Sciatic nerve (tissue), 2 donors: ENCODE data around the gene DMXL2. TPM values are rescaled to one million over a fixed set of nuclear protein-coding genes. Genes with fewer than 3 reads are reported as not detected.
A peak's percentile ranks its signal among the peaks of the same experiment; 100 is the strongest.
"Not testable (repeated sequence)": the region's sequence is repeated elsewhere in the genome, so short reads cannot be mapped to it uniquely, and the experiment has no call there.

ENCODE experiments used
- ATAC-seq: fragments of 200-7000 bp; cut with Tn5 transposase; one replicate; pipeline ENCODE4 v1.9.1; 2020; ENCODE audit warnings: mild to moderate bottlenecking, moderate library complexity
- DNase-seq: peaks from one replicate; pipeline ENCODE4 v3.0.0-alpha.2; 2020; ENCODE audit warnings: low spot score
- intact Hi-C: fragments of 100-400 bp; cut with DNase I; formaldehyde crosslinking; loops from one replicate; pipeline ENCODE4 v1.14.2; 2022
- total RNA-seq: library from RNA; stranded (reverse); fragmentation: NEBNext Ultra II Directional; extraction: Animal tissue kit (Norgen Biotek cat#: 25700); gene quantifications from one replicate; pipeline ENCODE4 v1.2.1, GENCODE V29; 2021
- donor health status: DM: no; HTN: no; CAD: no.
- donor health status: DM: no; HTN: no; CAD: no.

The DMXL2 gene
- total RNA-seq, 1 donor from 2014 or later, result 39.3 TPM

DNA sequence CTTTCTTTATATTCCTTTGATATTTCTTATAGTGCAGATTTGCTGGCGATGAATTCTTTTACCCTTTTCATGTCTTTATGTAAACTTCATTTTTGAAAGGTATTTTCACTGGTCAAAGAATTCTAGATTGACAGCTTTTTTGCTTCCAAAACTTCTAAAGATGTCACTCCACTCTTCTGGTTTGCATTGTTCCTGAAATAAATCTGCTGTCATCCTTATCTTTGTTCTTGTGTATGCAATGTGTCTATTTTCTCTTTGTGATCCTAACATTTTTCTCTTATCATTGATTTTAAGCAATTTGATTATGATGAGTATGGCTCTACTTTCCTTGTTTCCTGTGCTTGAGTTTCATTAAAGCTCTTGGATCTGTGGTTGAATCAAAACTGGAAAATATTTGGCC lies 177.8 kb downstream of the DMXL2 start:
- no peak for ATAC-seq
- intact Hi-C loops, result no loop called here
- no peak for DNase-seq

DNA sequence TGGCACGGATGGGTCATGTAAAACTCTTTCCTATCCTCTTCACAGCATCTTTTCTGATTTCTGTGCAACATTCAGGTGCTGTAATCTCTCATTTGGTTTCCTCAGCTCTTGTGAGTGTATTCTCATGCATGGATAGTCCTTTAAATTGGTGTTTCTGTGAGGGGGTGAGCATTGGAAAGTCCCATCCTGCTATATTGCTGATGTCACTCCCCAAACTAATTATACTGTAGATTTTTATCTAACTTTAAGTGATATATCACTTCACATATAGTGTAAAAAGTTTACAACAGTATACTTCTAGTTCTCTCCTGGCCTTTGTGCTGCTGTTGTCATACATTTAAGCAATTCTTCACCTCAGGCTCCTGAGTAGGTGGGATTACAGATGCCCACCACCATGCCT lies 178.5 kb downstream of the DMXL2 start:
- intact Hi-C loops, result no loop called here
- DNase-seq, result no peak
- ATAC-seq, result no peak

DNA sequence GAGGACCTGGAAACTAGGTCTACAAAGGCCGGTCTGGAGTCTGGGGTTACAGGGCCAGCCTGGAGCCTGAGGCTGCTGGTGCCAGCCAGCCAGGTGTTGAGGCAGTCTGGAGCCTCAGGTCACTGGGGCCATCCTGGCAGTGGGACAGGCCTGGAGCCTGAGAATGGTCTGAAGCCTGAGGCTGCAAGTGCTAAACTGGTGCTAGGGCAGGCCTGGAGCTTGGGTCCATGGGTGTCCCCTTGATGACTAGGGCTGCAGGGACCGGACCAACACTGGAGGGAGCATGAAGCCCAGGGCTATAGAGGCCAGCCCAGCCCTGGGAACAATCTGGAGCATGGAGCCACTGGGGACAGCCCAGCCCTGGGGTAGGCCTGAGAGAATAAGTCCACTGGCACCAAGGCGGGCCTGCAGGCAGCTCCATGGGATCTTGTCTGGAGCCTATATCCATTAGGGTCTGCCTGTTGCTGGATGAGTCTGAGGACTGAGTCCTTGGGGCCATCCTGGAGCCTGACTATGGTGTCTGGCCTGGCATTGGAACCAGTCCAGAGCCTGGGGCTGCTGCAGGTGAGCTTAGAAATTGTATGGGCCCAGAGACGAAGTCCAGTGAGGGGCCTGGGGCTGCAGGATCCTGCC lies 179.2 kb downstream of the DMXL2 start:
- intact Hi-C loops, result no loop called here
- ATAC-seq (no peak), DNase-seq (no peak)

DNA sequence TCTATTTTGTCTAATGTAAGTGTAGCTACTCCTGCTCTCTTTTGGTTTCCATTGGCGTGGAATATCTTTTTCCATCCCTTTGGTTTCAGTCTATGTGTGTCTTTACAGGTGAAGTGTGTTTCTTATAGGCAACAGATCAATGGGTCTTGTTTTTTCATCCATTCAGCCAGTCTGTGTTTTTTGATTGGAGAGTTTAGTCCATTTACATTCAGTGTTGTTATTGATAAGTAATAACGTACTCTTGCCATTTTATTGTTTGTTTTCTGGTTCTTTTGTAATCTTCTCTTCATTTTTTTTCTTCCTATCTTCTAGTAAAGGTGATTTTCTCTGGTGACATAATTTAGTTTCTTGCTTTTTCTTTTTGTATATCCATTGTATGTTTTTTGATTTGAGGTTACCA lies 184.0 kb downstream of the DMXL2 start:
- ATAC-seq (no peak), DNase-seq (no peak)
- intact Hi-C loops, result no loop called here

DNA sequence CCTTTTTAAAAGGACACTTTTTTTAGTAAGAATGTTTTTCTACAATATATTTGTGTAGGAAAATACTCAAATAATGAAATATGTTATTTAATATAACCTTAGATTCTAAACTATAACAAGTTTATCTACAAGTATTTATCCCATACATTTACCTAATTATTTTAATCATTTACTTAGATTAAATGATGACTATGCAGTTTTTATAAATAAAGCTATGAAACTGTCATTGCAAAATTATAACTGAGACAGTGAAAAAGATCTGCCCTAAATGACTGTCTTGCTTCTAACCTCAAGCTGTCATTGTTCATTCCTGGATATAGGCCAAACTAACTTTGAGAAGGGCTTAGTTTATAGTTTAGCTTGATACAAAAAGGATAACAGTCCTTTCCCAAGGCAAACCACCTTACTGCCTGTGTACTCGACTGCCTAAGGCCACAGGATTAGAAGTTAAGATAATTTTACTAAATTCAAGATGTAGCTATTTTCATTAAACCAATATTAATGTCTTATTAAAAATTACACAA lies 197.0 kb downstream of the DMXL2 start:
- no peak for DNase-seq
- no peak for ATAC-seq
- intact Hi-C loops, result no loop called here

DNA sequence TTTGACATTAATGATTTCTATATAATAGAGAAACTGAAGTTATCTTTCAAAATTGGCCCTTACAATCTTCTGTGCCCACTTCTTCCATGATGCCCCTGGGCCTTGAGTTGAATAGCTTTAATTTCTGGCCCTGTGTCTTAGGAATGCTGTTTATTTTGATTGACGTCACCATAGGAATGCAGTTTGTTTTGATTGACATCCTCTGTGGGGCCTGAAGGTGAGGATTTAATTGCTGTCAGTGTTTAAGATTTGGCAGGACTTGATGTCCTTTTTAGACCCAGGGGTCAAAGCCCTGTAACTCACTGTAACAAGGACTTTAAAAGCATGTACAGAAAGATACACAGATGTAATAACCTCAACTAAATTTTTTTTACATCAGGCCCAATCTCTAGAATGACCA lies 197.8 kb downstream of the DMXL2 start:
- intact Hi-C loops, result no loop called here
- ATAC-seq (no peak), DNase-seq (no peak)

DNA sequence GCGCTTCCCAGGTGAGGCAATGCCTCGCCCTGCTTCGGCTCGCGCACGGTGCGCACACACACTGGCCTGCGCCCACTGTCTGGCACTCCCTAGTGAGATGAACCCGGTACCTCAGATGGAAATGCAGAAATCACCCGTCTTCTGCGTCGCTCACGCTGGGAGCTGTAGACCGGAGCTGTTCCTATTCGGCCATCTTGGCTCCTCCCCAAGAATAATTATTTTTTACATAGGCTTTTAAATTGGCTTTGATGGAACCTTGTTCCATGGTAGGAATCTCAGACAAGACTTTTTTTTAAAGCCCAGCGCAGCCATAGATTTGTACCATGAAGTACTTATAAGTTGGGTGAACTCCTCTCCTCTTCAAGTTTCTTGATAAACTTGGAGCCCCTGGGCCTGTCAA lies 199.5 kb downstream of the DMXL2 start:
- ATAC-seq, DNase-seq, intact Hi-C loops: not testable (repeated sequence)

DNA sequence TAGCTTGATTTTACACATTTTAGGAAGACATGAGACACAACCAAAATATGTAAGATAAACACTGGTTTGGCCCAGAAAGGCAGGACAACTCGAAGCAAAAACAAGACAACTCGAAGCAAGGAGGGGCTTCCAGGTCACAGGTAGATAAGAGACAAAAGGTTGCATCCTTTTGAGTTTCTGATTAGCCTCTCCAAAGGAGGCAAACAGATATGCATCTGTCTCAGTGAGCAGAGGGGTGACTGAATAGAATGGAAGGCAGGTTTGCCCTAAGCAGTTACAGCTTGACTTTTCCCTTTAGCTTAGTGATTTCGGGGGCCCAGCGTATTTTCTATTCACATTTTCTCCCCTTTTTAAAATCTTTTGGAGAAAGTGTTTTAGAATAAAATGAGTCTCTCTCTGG lies 206.4 kb downstream of the DMXL2 start:
- DNase-seq, result no peak
- ATAC-seq, result no peak
- intact Hi-C loops, result no loop called here

DNA sequence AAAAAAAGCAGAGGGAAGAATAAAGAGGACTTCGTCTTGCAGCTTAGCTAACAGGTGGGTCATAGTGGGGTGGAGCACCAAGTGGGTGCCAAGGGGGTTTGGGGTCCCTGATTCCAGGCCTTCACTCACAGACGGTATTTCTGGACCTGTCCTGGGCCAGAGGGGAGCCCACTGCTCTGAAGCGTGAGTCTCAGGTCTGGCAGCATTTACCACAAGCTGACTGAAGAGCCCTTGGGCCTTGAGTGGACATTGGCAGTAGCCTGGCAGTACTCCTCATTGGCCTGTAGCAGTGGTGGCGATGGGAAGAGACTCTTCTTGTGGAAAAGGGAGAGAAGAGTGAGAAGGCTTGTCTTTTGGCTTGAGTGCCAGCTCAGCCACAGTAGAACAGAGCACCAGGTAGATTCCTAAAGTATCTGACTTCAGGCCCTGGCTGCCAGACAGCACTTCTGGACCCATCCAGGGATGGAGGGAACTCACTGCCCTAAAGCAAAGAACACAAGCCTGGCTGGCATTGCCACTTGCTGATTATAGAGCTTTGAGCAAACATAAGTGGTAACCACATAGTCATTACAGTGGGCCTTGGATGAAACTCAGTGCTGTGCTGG lies 208.2 kb downstream of the DMXL2 start:
- ATAC-seq (no peak), DNase-seq (no peak)
- intact Hi-C loops, result no loop called here

DNA sequence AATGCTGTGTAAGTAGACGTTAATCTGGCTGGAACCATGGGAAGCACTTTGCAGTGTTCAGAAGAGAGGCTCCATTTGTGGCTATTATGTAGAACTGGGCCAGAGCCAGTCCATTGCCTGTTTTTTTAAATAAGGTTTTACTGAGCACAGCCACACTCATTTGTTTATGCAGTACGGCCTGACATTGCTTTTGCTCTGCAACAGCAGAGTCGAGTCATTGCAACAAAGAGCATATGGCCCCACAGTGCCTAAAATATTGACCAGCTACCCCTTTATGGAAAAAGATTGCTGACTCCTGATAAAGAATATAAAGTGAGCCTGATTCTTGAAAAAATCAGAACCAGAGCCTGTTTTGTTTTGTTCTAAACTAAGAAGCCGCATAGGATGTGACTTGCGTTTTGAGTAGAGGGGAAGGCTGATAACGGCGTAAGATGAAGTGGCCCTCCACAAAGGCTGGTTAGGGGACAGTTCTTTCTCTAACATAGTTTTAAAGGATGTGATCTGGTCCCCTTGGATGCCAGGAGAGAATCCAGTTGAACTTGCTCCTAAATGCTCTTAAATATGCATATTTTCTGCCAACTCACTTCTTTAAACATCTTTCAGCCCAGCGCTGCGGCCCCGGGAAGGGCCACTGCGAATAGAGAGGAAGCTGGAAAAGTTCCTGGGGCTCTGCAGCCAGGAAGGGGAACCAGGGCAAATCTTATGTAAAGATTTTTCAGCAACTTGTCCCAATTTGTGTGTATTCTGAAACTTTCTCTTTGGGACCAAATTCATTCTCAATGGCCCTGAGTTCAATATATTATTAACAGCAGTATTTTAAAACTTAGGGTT lies 216.7 kb downstream of the DMXL2 start:
- DNase-seq (no peak), ATAC-seq (no peak)
- intact Hi-C loops, result no loop called here

DNA sequence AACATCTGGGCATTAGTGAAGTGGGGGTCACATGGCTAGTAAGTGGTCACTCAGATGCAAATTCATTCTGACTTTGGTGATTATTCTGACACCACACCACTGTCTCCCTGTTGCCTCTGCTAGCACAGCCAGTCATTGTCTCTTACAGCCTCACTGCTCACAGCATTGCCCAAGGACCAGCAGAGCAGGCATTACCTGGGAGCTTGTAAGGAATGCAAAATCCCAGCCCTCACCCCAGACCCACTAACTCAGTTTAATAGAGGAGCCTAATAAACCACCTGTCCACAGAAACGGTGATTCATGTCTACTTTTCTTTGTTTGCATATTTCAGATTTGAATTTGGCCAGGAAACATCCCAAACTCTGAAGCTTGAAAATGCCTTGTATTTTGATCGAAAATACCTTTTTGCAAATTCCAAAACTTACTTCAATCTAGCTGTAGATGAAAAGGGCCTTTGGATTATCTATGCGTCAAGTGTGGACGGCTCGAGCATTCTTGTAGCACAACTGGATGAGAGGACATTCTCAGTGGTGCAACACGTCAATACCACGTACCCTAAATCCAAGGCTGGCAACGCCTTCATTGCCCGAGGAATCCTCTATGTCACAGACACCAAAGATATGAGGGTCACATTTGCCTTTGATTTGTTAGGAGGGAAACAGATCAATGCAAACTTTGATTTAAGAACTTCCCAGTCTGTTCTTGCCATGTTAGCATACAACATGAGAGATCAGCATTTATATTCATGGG lies 218.4 kb downstream of the DMXL2 start:
- ATAC-seq (no peak), DNase-seq (no peak)
- intact Hi-C loops, result no loop called here

DNA sequence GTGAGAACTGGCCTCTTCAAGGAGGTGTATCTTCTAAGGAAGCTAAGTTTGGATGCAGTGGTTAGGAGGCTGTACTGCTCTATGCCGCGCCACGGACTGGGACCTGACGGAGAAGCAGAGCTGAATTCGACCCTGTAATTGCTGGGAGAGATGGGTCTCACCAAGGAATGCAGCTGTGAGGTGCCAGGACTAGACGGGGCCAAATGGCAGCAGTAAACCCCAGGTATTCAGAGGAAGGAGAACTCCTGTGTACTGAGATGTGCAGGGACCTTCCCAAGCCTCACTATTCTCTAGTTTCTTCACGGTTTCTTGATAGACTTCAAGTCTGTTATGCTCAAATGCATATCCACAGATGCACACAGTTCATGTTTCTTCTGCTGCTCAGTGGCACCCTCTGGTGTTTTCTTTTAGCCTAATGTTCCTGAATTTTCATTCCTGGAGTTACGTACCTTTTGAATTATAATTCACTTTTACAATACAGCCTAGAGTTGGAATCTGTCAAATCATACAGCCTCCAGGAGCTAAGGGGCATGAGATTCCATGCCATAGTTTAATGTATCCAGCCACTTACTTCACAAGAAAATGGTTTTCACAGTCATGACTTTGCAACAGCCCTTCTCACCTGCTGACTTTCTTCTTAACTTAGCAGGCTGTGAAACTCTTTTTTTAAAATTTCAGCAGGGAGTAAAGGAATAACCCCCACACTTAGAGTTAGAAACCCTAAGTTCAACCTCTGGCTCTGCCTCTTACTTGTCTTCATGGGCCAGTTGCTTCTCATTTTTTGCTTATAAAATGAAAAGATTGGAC lies 219.3 kb downstream of the DMXL2 start:
- DNase-seq (no peak), ATAC-seq (no peak)
- intact Hi-C loops, result no loop called here

DNA sequence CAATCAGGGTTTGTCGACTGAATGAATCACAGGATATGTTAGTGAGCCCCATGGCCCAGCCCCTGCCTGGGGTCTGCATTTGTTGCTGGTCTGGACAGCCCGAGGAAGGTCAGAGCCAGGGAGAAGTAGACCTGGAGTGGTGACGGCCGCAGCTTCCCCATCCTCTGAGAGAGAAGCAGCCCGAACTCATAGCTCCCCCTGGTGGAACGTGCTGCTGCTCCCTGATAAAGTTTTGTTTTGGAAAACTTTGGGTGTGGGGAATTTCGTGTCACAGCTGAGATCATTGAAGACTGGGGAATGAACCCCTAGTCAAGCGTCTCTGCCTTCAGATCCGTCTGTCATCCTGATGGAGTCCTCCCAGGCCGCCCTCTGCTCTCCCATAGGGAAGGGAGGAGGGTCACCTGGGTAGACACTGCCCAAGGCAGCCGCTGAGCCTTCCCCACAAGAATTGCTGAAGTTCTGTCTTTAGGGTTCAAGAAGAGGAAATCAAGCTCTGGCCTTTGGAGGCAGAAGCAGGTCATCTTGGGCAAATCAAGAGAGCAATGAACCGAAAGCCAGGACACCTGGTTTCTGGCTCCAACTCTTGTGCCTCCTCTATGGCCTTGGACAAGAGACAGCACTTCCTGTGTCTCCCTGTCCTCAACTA lies 220.6 kb downstream of the DMXL2 start:
- intact Hi-C loops, result no loop called here
- DNase-seq (no peak), ATAC-seq (peak; percentile 62)

DNA sequence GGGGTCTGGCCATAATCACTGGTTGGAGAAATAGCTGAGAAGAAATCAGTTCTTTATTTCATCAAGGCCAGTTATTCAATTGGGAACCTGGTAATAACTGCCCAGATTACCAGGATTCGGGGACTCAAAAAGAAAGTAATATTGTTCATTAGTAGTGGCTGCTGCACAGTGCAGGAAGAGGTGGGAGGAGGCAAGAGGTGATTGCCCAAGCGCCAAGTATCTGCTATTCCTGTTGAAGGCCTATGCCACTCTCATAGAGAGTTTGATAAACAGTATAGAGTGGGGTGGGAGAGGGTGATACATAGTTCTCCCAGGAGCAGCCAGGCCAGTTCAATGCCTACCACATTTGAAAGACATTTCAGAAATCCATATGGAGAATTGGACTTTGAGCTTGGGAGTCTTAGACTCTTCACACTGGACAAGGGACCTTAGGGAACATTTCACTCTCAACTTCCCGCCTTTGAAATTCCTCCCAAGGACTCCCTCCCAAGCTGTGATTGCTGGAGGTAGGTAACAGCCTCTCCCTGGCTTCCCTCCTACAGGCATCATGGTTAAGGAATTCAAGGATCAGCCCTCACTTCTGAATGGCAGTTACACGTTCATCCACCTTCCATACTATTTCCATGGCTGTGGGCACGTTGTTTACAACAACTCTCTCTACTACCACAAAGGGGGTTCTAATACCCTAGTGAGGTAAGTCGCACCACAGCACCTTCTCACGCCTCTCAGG lies 221.4 kb downstream of the DMXL2 start:
- ATAC-seq, result no peak
- no peak for DNase-seq
- intact Hi-C loops, result no loop called here

DNA sequence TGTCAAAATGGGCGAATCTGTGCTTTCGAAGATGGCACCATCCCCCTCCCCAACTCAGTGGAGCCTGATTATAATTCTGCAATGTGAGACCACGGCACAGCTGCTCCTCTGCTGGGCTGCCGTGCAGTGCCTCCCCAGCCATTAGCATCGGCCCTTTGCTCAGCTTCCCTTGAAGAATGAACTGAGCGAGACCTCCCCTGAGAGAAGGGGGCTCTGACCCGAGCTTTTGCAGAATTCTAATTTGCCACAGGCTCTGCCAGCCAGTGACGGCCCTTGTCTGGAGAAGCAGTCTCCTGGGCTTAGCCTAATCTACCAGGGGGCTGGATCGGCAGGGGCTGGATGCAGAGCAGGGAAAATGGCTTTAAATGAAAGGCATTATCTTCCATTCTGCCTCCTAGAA lies 223.9 kb downstream of the DMXL2 start:
- no peak for DNase-seq
- intact Hi-C loops, result no loop called here
- ATAC-seq, result no peak
